B cell (primary cell): ENCODE results near the gene OTOF.

ENCODE experiments used
- CTCF ChIP-seq: fragments of 200-600 bp; IDR thresholded peaks from one replicate; pipeline ENCODE4 v1.8.0; 2022; ENCODE audit warnings: antibody characterized with exemption, mild to moderate bottlenecking
- EZH2 ChIP-seq: IDR thresholded peaks from 2 replicates; pipeline ENCODE4 v1.6.1; 2012; ENCODE audit warnings: borderline replicate concordance, low read depth, mild to moderate bottlenecking, moderate library complexity, low read length; ENCODE audit not compliant: insufficient read depth, poor library complexity, severe bottlenecking

GRCh38 chr2:26448651-26449050, 29.3 kb downstream of the OTOF start:
- TF ChIP-seq CTCF (no peak), EZH2 (no peak)
